HG03439 (cell line): ENCODE measurements around the gene ACOT12.

Source experiments
- ATAC-seq: cut with Tn5 transposase; IDR thresholded peaks from one replicate; pipeline ENCODE4 v1.9.1; 2021; ENCODE audit warnings: mild to moderate bottlenecking, moderate library complexity; ENCODE audit not compliant: unreplicated experiment

The ACOT12 gene

GRCh38 chr5:81401266-81401665, 7.3 kb upstream of the ACOT12 start:
- no peak for ATAC-seq

DNA sequence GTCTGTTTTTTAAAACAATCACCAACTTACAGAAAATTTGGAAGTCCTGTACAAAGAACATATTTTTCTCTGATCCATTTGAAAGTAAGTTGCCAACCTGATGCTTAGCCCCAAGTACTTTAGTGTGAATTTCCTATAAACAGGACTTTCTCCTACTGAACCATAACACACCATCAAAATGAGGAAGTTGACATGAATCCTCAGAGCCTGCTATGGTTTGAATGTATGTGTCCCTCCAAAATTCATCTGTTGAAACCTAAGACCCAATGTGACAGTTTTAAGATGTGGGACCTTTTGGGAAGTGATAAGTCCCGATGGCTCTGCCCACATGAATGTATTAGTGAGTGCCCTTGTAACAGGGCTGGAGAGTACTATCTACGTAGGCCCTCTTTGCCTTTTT, 6.4 kb upstream of the ACOT12 start:
- no peak for ATAC-seq

GRCh38 chr5:81398741-81399140, 4.8 kb upstream of the ACOT12 start:
- no peak for ATAC-seq

GRCh38 chr5:81397176-81397575, 3.2 kb upstream of the ACOT12 start:
- no peak for ATAC-seq

GRCh38 chr5:81395262-81395661, 1.3 kb upstream of the ACOT12 start:
- ATAC-seq, result no peak

GRCh38 chr5:81393430-81393782, 528 bp downstream of the ACOT12 start:
- no peak for ATAC-seq

DNA sequence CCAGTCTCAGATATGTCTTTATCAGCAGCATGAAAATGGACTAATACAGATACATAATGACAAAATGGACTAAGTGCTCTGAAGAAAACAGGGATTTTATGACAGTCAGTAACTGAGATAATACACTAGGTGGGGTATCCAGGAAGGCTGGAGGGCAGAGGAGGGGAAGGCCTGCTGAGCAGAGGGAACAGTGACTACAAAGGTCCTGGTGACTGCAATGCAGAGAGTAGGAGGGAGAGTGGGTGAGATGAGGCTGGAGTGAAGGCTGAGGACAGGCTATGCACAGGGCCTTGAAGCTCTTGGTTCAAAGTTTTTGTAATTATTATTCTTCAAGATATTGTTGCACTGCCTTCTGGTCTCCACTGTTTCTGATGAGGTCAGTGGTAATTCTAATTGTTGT, 4.9 kb downstream of the ACOT12 start:
- no peak for ATAC-seq

GRCh38 chr5:81388169-81388568, 5.8 kb downstream of the ACOT12 start:
- no peak for ATAC-seq

GRCh38 chr5:81383867-81384266, 10.1 kb downstream of the ACOT12 start:
- ATAC-seq, result no peak

DNA sequence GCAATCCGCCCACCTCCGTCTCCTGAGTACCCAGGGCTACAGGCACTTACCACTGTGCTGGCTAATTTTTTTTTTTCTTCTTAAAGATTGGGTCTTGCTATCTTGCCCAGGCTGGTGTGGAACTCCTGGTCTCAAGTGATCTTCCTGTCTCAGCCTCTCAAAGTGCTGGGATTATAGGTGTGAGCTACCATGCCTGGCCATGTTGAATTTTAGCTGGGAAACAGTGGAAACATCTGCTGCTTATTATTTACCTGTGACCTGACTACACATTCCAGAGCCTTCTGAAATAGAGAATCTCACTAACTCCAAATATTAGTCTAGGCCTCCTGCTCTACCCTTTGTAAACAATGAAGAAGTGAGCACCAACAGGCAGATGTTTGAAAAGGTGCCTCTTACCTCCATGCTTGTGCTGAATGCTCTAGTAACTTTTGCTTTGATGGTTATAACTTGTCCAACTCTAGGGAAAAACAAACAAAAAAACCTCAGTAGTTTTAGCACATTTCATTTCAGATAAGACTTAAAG, 22.5 kb downstream of the ACOT12 start:
- ATAC-seq, result no peak

DNA sequence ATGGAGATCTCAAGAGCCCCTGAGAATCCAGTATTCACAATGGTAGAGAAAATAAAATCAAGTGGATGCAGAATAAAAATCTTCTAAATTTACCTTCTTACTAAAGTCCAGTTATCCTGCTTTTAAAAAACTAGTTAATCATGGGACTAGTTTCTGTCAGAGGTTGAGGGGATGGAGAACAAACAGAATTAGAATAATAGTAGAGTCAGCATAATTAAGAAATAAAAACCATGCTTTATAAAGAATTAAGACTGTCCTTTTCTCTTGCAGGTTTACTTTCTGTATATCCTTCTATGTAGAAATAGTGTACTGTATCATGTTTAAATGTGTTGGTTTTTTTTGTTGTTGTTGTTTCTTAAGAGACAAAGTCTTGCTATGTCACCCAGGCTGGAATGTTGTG, 23.0 kb downstream of the ACOT12 start:
- no peak for ATAC-seq

DNA sequence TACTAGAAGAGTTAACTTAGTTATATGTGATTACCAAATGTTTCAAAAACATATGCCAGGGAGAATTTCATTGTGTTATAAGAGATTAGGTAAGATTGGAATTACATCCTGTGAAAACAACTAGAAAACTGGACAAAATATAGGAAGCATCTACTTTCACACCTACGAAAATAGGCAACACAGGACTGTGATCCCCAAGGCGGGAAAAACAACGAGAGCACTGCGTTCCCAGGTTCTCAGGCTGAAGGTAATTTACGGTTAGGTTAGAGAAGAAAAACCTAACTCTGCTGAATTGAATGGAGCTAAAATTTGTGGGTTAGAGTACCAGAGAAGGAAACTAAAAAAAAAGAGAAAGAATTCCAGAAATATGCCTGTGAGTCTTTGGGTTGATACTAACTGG, 28.4 kb downstream of the ACOT12 start:
- no peak for ATAC-seq

GRCh38 chr5:81363093-81363871, 30.7 kb downstream of the ACOT12 start:
- no peak for ATAC-seq

DNA sequence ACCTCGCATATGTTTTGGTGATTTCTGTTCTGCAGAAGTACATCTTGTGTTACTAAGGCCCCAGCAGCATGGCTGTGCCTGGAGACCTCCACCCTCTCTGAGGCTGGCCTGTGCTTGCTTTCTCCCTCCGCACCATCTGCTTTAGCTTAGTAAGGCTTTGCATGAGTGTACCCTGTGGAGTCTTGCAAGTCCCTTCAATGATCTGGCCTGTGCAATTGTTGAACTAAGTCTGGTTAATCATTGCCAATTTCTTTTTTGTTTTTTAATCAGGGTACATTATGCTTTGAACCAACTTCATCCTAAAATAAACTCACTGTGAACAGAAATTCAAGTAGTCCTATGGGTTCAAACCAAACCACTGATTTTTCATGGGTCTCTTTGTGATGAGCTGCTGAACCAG, 32.3 kb downstream of the ACOT12 start:
- ATAC-seq, result no peak

- ATAC-seq, result no peak
These were observed 33.3 kb downstream of the ACOT12 start for GRCh38 chr5:81360640-81361039.

GRCh38 chr5:81359881-81360280, 34.1 kb downstream of the ACOT12 start:
- no peak for ATAC-seq

DNA sequence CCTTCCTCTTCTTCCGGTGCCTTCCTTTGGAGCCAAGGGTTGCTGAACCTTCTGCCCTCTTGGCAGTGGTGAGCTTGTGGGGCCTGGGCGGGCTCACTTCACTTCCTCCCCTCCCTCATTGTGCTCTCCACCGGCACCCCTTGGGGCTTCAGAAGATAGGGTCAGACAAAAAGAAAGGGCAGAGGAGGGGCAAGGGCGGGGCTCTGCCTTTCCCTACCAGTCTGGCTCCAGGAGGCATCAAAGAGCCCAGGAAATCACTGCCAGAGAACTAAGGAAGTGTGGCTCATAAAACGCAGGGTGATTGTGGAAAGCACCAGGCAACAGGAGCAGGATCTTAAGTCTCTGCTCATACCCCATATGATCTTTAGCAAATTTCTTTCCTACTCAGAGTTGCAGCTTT, 34.8 kb downstream of the ACOT12 start:
- no peak for ATAC-seq

DNA sequence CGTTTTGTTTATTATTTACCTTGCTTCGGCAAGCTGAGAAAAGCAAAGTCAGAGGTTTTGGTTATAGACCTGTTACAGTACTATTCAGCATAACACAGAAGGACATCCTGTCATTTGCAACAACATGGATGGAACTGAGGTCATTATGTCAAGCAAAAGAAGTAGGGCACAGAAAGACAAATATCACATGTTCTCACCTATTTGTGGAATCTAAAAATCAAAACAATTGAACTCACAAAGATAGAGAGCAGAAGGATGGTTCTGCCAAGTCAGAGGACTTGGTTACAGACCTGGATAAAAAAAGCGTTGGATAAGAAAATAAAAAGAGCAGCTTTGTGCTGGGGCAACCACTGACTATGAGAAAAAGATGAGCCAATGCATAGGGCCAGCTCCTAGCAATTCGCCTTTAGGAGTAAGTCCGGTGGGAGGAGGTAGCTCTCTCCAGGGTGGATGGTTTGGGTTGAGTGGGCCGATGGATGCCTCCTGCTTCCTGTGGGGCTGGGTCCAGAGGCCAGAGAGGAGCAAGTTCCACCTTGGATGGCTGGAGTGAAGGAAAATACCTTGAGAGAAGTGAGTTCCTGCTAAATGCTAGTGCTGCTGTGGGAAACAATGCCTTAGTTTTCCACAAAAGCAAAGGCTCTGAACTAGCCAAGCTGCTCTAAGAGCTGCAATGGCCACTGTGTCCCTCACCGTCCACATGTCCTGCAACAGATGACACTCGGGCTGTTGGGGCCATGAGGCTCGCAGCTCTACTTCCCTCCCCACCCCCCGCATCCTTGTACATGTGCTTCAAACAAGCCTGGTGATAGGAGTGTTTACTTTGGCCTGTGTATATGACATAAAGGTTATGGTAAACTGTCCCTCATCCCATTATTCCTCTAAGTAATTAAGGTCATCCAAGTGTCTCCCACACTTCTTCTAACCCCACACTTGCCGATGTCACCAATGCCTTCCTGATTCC, 38.4 kb downstream of the ACOT12 start:
- no peak for ATAC-seq

- no peak for ATAC-seq
These were observed 39.8 kb downstream of the ACOT12 start for GRCh38 chr5:81354093-81354492.

- no peak for ATAC-seq
These were observed 40.7 kb downstream of the ACOT12 start for GRCh38 chr5:81353189-81353588.

GRCh38 chr5:81350507-81350906, 43.4 kb downstream of the ACOT12 start:
- ATAC-seq, result no peak

- no peak for ATAC-seq
These were observed 44.8 kb downstream of the ACOT12 start for GRCh38 chr5:81349161-81349560.
